ENCODE results near the gene MGARP.
"Not testable (repeated sequence)": the region's sequence is repeated elsewhere in the genome, so short reads cannot be mapped to it uniquely, and the experiment has no call there.

MGARP gene

GRCh38 chr4:139295206-139295941, 15.3 kb upstream of the MGARP start:
- DNase-seq (ENCODE audit: low read depth) = no peak

DNA sequence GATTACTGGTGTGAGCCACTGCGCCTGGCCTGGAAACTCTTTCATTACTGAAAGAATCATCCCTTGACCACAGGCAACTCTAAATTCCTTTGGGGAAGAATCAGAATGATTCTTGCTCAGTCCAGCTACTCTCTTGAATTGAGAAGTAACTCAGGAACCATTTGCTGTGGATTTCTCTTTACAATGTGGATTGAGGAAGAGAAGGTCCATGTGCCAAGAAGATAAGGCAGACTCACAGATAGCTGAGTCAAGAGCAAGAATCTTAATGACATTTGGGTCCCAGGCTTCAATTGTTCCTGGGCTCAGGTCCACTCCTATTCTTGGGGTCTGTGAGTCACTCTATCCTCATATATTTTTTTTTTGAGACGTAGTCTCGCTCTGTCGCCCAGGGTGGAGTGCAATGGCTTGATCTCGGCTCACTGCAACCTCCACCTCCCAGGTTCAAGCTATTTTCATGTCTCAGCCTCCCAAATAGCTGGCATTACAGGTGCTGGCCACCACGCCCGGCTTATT, 6.2 kb upstream of the MGARP start:
- no peak for DNase-seq (ENCODE audit: low read depth)

DNA sequence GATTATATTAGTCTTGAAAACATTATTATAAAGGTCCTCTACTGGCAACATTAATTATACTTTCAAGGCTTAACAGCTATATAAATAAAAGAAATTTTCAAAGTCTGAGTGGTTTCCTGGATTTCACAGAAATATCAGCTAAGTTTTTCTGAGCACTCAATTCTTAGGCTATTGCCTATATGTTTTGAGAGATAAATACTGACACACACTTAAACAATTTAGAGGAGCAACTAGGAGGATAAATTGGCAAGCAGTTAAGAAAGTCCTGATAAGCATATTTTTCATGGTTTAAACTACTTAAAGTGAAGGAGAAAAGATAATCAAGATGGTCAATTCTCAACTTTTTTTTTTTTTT, 2.7 kb upstream of the MGARP start:
- DNase-seq (ENCODE audit: low read depth) = no peak

DNA sequence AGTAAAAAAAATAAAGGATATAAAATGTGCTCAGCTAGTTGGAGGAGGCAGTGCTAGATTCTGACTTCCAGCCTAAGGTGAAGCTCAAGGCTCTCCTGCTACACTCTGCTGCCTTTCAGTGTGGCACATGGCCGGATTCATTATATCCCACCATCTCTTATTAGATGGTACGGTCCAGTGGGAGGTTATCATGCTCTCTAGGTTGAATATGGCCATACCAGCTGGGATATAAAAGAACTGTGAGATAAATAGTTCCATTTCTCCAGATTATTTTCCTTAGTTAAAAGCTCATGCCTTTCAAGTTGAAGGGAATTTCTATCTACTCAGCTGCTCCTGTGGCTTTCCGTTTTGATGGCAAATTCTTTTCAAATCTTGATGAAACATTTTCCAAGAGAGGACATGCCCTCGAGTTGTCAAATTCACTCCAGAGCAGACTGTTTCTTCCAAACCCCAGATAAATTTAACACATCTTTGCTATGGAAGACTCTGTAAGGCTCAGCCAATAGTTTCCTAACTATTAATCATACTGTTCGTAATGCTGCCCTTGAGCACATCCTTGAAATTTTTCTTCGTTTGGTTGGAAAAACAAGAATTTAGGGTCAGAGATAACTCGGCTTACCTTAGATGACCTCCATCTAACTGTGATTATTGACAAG, 2.2 kb upstream of the MGARP start:
- no peak for DNase-seq (ENCODE audit: low read depth)

DNA sequence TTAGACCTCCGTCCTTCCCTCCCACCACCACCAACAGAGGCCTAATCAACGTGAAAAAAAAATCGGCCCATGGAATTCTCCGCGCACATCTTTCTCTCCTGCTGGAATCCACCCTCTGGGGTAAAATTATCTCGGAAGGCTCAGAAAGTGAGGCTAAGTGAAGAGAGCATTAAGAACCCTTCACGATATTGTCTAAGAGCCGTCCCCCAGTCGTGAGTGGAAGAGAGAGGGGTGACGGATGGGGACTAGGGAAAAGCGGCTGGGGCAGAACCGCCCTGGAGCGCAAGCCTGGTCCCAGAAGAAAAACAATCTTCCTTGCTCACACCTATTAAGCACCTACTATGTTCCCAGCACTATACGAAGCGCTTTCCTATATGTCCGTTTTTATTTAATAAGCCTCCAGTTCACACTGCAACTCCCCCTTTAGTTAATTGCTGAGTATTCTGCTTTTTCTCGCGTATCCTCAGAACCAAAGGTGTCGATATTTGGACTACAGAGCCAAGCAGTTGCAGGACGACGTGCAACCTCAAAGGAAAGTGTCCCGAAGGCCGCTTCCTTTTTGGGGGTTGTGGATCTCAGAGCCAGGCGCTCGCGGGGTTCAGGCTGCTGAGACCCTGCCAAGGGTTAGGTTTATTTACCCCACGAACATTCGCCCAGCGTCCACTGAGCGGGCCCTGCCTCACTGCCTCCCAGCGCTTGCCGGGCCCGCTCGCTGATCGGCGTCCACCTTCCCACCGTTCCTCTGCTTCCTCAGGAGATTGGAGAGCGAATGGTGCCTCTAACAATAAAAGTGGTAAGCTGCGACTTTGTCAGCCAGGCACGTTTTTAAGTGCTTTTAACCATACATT, 889 bp downstream of the MGARP start:
- DNase-seq (ENCODE audit: low read depth) = no peak

DNA sequence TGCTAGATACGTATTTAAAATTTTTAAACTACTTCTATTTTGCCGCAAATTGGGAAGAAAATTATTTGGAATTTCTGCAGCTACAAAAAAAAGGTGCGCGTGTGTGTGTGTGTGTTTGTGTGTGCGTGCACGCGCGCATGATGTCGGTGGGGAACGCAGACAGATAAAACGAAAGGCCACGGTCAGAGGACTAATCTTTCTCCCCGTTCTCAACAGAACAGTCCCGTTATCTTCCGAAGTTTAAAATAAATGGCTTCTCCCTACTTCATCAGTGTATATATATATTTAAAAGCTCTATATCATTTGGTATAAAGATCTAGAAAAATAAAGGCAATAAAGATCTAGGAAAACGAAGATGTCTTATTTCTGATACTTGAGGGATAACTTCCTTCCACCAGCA, 1.5 kb downstream of the MGARP start:
- DNase-seq (ENCODE audit: low read depth) = no peak

GRCh38 chr4:139275281-139275735, 4.7 kb downstream of the MGARP start:
- DNase-seq (ENCODE audit: low read depth) = no peak

GRCh38 chr4:139274790-139275189, 5.2 kb downstream of the MGARP start:
- no peak for DNase-seq (ENCODE audit: low read depth)

- DNase-seq (ENCODE audit: low read depth) = no peak
Observed at GRCh38 chr4:139273835-139274234, 6.2 kb downstream of the MGARP start.

- no peak for DNase-seq (ENCODE audit: low read depth)
Observed at GRCh38 chr4:139267301-139267700, 12.7 kb downstream of the MGARP start.

DNA sequence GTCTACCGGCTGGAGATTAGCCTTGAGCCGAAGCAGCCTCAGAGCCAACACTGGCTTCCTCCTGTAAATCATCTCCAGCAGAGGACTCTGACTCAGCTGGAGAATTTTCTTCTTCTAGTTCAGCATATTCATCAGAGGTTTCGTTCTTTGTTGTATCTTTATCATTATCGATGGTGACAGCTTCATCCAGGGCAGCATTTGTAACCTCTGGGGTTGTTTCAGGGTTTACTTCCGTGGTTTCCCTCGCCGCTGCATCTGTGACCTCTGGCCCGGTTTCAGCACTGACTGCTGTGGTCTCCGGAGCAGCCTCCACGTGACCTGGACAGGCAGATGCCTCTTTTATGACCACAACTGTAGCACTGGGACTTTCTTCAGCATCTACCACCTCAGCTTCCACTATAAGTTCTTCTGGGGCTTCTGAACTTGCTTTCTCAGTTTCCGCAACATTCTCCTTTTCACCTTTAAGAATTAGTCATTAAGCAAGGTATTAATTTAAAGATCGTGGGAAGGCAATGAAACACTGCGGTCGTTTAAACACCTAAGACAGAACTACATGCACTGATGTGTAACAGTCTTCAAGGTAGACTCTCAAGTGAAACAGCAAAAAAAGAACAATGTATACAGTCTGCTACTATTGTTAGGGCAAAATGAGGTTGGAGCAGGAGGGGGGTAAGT, 13.3 kb downstream of the MGARP start:
- DNase-seq (ENCODE audit: low read depth) = peak; percentile 68

- DNase-seq (ENCODE audit: low read depth) = no peak
Observed at GRCh38 chr4:139266208-139266582, 13.8 kb downstream of the MGARP start.

DNA sequence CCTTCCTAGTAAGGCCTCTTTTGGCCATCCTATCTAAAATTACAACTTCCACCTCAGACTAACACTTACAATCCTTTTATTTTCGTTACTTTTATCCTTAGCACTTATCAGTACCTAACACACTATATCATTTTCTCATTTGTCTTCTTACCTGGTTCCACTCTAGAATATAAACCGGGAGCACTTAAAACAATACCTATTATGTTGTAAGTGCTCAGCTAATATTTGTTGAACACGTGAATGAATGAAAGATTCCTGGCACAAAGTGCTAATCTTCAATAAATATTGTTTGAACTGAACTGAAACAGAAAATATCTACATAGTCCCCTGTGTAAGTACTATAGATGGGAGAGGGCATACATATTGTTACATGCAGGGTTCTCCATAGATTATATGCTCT, 14.4 kb downstream of the MGARP start:
- no peak for DNase-seq (ENCODE audit: low read depth)

DNA sequence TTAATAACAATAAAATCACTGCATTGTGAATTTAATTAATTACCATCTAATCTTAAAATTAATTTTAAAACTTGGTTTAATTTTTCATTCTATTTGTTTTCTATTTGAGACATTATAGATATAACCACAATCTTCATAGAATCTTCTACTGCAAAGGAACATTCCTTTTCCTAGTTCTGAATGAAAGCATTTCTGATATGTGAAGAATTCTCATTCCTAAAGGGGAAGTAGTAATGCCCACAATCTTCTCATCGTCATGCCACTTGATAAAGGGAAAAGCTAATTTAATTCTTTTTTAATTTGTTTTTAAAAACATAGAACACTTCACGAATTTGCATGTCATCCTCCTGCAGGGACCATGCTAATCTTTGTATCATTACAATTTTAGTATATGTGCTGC, 23.7 kb downstream of the MGARP start:
- no peak for DNase-seq (ENCODE audit: low read depth)

DNA sequence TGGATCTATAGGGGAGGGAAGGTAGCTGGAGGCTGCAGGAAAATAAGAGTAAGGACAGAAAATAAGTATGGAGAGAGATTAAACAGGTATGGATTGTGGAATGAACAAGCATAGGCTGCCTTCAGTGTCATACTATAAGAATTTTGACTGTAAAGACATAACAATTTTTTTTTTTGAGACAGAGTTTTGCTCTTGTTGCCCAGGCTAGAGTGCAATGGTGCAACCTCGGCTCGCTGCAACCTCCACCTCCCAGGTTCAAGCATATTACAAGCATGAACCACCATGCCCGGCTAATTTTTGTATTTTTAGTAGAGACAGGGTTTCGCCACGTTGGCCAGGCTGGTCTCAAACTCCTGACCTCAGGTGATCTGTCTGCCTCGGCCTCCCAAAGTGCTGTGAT, 24.4 kb downstream of the MGARP start:
- not testable (repeated sequence) for DNase-seq (ENCODE audit: low read depth)

- no peak for DNase-seq (ENCODE audit: low read depth)
Observed at GRCh38 chr4:139253713-139254112, 26.3 kb downstream of the MGARP start.

GRCh38 chr4:139253046-139253445, 27.0 kb downstream of the MGARP start:
- no peak for DNase-seq (ENCODE audit: low read depth)

DNA sequence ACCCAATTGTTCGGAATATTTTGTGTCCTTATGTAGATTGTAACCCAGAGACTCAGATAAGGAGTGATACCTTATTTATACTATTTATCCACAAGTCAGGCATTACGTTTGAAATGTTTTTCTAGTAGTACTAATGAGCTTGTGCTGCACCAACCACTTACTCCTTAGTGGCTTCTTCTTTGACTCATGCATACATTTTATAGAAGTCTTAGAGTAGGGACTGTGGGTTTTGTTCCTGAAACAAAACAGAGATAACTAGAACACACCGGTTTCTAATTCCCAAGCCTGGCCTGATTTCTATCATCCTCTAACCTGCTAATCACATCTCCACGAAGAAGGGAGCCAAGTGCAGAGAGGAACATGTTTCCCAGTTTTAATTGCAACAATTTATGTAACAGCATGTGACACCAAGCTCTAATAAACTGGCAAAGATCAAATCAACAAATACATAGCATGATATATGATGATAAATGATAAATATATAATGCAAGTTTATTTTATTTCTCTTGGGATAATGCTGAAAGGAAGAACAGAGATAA, 32.3 kb downstream of the MGARP start:
- DNase-seq (ENCODE audit: low read depth) = no peak

GRCh38 chr4:139247241-139247640, 32.8 kb downstream of the MGARP start:
- no peak for DNase-seq (ENCODE audit: low read depth)

GRCh38 chr4:139246166-139246565, 33.9 kb downstream of the MGARP start:
- DNase-seq (ENCODE audit: low read depth) = no peak

- no peak for DNase-seq (ENCODE audit: low read depth)
Observed at GRCh38 chr4:139245590-139245989, 34.4 kb downstream of the MGARP start.
